ENCODE measurements around the gene COL4A5.

The COL4A5 gene

GRCh38 chrX:108494406-108495090 is 54.9 kb downstream of the COL4A5 start:
- TF ChIP-seq REST (IDR thresholded peaks at IDR 0.05; ENCODE audit: insufficient read depth in 1 of 2, low read depth in 2 of 2, low read length in 2 of 2): no peak
- TF ChIP-seq TAF1 (IDR thresholded peaks at IDR 0.05; ENCODE audit: borderline replicate concordance, insufficient read depth, low read length): no peak
- no peak for TF ChIP-seq FOXP2 (optimal IDR thresholded peaks at IDR 0.05; ENCODE audit: borderline replicate concordance, extremely low read depth, extremely low read length, insufficient read depth)
- TF ChIP-seq SIN3A (IDR thresholded peaks at IDR 0.05; ENCODE audit: borderline replicate concordance, insufficient read depth, low read length): no peak
- TF ChIP-seq POLR2AphosphoS5 (IDR thresholded peaks at IDR 0.05; ENCODE audit: low read depth, low read length): no peak

GRCh38 chrX:108511721-108512120 is 72.1 kb downstream of the COL4A5 start:
- TF ChIP-seq SIN3A (IDR thresholded peaks at IDR 0.05; ENCODE audit: borderline replicate concordance, insufficient read depth, low read length) (no peak), REST (IDR thresholded peaks at IDR 0.05; ENCODE audit: insufficient read depth in 1 of 2, low read depth in 2 of 2, low read length in 2 of 2) (no peak), FOXP2 (optimal IDR thresholded peaks at IDR 0.05; ENCODE audit: borderline replicate concordance, extremely low read depth, extremely low read length, insufficient read depth) (no peak), POLR2AphosphoS5 (IDR thresholded peaks at IDR 0.05; ENCODE audit: low read depth, low read length) (no peak), TAF1 (IDR thresholded peaks at IDR 0.05; ENCODE audit: borderline replicate concordance, insufficient read depth, low read length) (no peak)

GRCh38 chrX:108516184-108516583 is 76.5 kb downstream of the COL4A5 start:
- TF ChIP-seq REST (IDR thresholded peaks at IDR 0.05; ENCODE audit: insufficient read depth in 1 of 2, low read depth in 2 of 2, low read length in 2 of 2) (no peak), FOXP2 (optimal IDR thresholded peaks at IDR 0.05; ENCODE audit: borderline replicate concordance, extremely low read depth, extremely low read length, insufficient read depth) (no peak), TAF1 (IDR thresholded peaks at IDR 0.05; ENCODE audit: borderline replicate concordance, insufficient read depth, low read length) (no peak), POLR2AphosphoS5 (IDR thresholded peaks at IDR 0.05; ENCODE audit: low read depth, low read length) (no peak), SIN3A (IDR thresholded peaks at IDR 0.05; ENCODE audit: borderline replicate concordance, insufficient read depth, low read length) (no peak)

GRCh38 chrX:108527724-108528123 is 88.1 kb downstream of the COL4A5 start:
- no peak for TF ChIP-seq REST (IDR thresholded peaks at IDR 0.05; ENCODE audit: insufficient read depth in 1 of 2, low read depth in 2 of 2, low read length in 2 of 2)
- TF ChIP-seq POLR2AphosphoS5 (IDR thresholded peaks at IDR 0.05; ENCODE audit: low read depth, low read length): no peak
- TF ChIP-seq FOXP2 (optimal IDR thresholded peaks at IDR 0.05; ENCODE audit: borderline replicate concordance, extremely low read depth, extremely low read length, insufficient read depth): no peak
- TF ChIP-seq TAF1 (IDR thresholded peaks at IDR 0.05; ENCODE audit: borderline replicate concordance, insufficient read depth, low read length): no peak
- no peak for TF ChIP-seq SIN3A (IDR thresholded peaks at IDR 0.05; ENCODE audit: borderline replicate concordance, insufficient read depth, low read length)
